Endothelial cell of umbilical vein (primary cell): ENCODE data around the gene MAN1A1. TPM values are rescaled to one million over a fixed set of nuclear protein-coding genes. Genes with fewer than 3 reads are reported as not detected.

Source experiments
- BruUV-seq: library from RNA; stranded (reverse); fragments of 400-500 nt; replicated peaks from 2 replicates; lab custom pipeline; 2021; lab: Mats Ljungman, UMichigan
- CTCF ChIA-PET: fragments of 300-600, 350-600 bp; sonication (Branson Sonifier 250); formaldehyde crosslinking; loops from one replicate; lab custom pipeline; 2021; ENCODE audit warnings: antibody characterized with exemption, inconsistent platforms; lab: Charles Lee
- POLR2A ChIA-PET: fragments of 300-600, 350-600 bp; sonication (Branson Sonifier 250); formaldehyde crosslinking; loops from one replicate; lab custom pipeline; 2021; ENCODE audit warnings: antibody characterized with exemption, inconsistent platforms; lab: Charles Lee
- DNase-seq: peaks from one replicate; pipeline ENCODE4 v3.0.0-alpha.2; 2011; ENCODE audit warnings: low read depth, low spot score
- FAIRE-seq: peaks from 2 replicates; lab custom pipeline; 2011; peaks lifted over from hg19 to GRCh38; lab: Jason Lieb, UNC
- H2AFZ ChIP-seq: 2 replicates; pipeline ENCODE4 v1.6.0; 2012; ENCODE audit warnings: low read depth, low read length, control low read depth, inconsistent platforms
- H3K27ac ChIP-seq: 2 replicates; pipeline ENCODE4 v1.5.1; 2011; ENCODE audit warnings: low read depth, mild to moderate bottlenecking, control low read depth, low read length, moderate library complexity; ENCODE audit not compliant: insufficient read depth
- H3K27me3 ChIP-seq, 2 experiments: 2 replicates each; pipeline versions ENCODE4 v1.6.0 to v1.6.1; 2011; ENCODE audit warnings: low read length in 2 of 2, mixed read lengths in 1 of 2; ENCODE audit not compliant: control insufficient read depth in 2 of 2, insufficient read depth in 2 of 2
- H3K36me3 ChIP-seq, 2 experiments: 2 replicates in 1 of 2; 3 replicates in 1 of 2; pipeline ENCODE4 v1.5.1; 2011; ENCODE audit warnings: low read length in 2 of 2, mild to moderate bottlenecking in 1 of 2, moderate library complexity in 1 of 2; ENCODE audit not compliant: control insufficient read depth in 2 of 2, insufficient read depth in 2 of 2; ENCODE audit errors: extremely low read depth in 1 of 2
- H3K4me1 ChIP-seq: 3 replicates; pipeline ENCODE4 v1.5.1; 2011; ENCODE audit warnings: mild to moderate bottlenecking, low read length; ENCODE audit not compliant: control insufficient read depth, insufficient read depth; ENCODE audit errors: extremely low read depth
- H3K4me2 ChIP-seq: 2 replicates; pipeline ENCODE4 v1.6.1; 2011; ENCODE audit warnings: low read length, control low read depth, mixed read lengths; ENCODE audit not compliant: insufficient read depth
- H3K4me3 ChIP-seq, 3 experiments: fragments of 200-600 bp in 1 of 3; sonication (generic), shearing (Covaris generic) in 1 of 3; replicated peaks in 1 of 3; 2 replicates each; pipeline ENCODE4 v1.5.1; 2011 to 2016; ENCODE audit warnings: control low read depth in 3 of 3, low read length in 3 of 3, mild to moderate bottlenecking in 2 of 3, inconsistent platforms in 1 of 3, low read depth in 1 of 3, moderate library complexity in 1 of 3; ENCODE audit not compliant: insufficient read depth in 1 of 3
- H3K79me2 ChIP-seq: 2 replicates; pipeline ENCODE4 v1.6.0; 2012; ENCODE audit warnings: low read length, inconsistent platforms; ENCODE audit not compliant: control insufficient read depth, insufficient read depth
- H3K9ac ChIP-seq: replicated peaks from 2 replicates; pipeline ENCODE3; 2011; ENCODE audit warnings: low read length, control low read depth; ENCODE audit not compliant: insufficient read depth; ENCODE audit errors: extremely low read depth
- H3K9me1 ChIP-seq: replicated peaks from 3 replicates; pipeline ENCODE4 v1.6.0; 2011; ENCODE audit warnings: mild to moderate bottlenecking, low read length; ENCODE audit not compliant: control insufficient read depth, insufficient read depth; ENCODE audit errors: extremely low read depth
- H3K9me3 ChIP-seq: replicated peaks from 2 replicates; pipeline ENCODE4 v1.5.1; 2012; ENCODE audit warnings: low read length, inconsistent platforms; ENCODE audit not compliant: control insufficient read depth, insufficient read depth
- H4K20me1 ChIP-seq: replicated peaks from 2 replicates; pipeline ENCODE3; 2011; ENCODE audit warnings: mild to moderate bottlenecking, low read length; ENCODE audit not compliant: control insufficient read depth, insufficient read depth; ENCODE audit errors: extremely low read depth
- EZH2 ChIP-seq: IDR thresholded peaks from 2 replicates; pipeline ENCODE4 v1.6.1; 2012; ENCODE audit warnings: borderline replicate concordance, low read depth, mild to moderate bottlenecking, moderate library complexity, low read length, inconsistent platforms; ENCODE audit not compliant: severe bottlenecking
- FOS ChIP-seq: IDR thresholded peaks from 2 replicates; pipeline ENCODE4 v1.6.1; 2011; ENCODE audit warnings: mild to moderate bottlenecking, low read length, moderate library complexity, borderline replicate concordance; ENCODE audit not compliant: insufficient read depth
- JUN ChIP-seq: IDR thresholded peaks from 2 replicates; pipeline ENCODE4 v1.6.1; 2011; ENCODE audit warnings: borderline replicate concordance, low read depth; ENCODE audit not compliant: insufficient read length, insufficient read depth
- MAX ChIP-seq: IDR thresholded peaks from 2 replicates; pipeline ENCODE4 v1.6.1; 2011; ENCODE audit not compliant: insufficient read depth, insufficient read length
- dilution Hi-C: fragments of 300-500 bp; cut with MboI; formaldehyde crosslinking; loops from one replicate; pipeline ENCODE4 v1.15.0; 2019; ENCODE audit warnings: low sequenced_read_pairs; ENCODE audit not compliant: extremely low pct_ligation_motif_present
- intact Hi-C: fragments of 100-400 bp; cut with micrococcal nuclease; formaldehyde crosslinking; loops from one replicate; pipeline ENCODE4 v1.10.0; 2022
- polyA plus RNA-seq, 4 experiments: library from polyadenylated mRNA; depleted of rRNA in 3 of 4; stranded (reverse) in 3 of 4; unstranded in 1 of 4; fragments of >200 nt; gene quantifications; 2 replicates each; pipeline versions ENCODE4 v1.2.1 to v1.2.3, GENCODE V29; 2011 to 2012; ENCODE audit warnings: missing spikeins in 1 of 4
- total RNA-seq: library from RNA; stranded (reverse); gene quantifications from 2 replicates; pipeline ENCODE4 v1.2.3, GENCODE V29; 2021
- TF ChIP-seq, protein P1 (sequence below), 2 donors: IDR thresholded peaks; 1 replicate in 1 of 2; 2 replicates in 1 of 2; pipeline ENCODE4 v1.5.1; 2011; ENCODE audit warnings: low read length in 2 of 2, mild to moderate bottlenecking in 2 of 2, moderate library complexity in 2 of 2, control low read depth in 1 of 2, inconsistent platforms in 1 of 2, low read depth in 1 of 2; ENCODE audit not compliant: insufficient read depth in 1 of 2; ENCODE audit errors: extremely low read depth in 1 of 2

Gene MAN1A1
- total and polyA plus RNA-seq, 2 donors (not counting 3 experiments of a cell fraction or from before 2014, with no cell fraction given), result 3.3 to 12.9 TPM

GRCh38 chr6:119257726-119258125 lies 91.8 kb downstream of the MAN1A1 start:
- no peak overlapping the region for H3K4me3 ChIP-seq
- no peaks in the 10 kb centered on the region for H4K20me1 ChIP-seq
- intact Hi-C loops (no loop called here), dilution Hi-C loops (no loop called here)
- no peaks in the 10 kb centered on the region for H3K27me3 ChIP-seq
- CTCF ChIA-PET, result no interaction called here
- no peak overlapping the region for H2AFZ ChIP-seq
- H3K36me3 ChIP-seq, result no peaks in the 10 kb centered on the region
- no peaks in the 10 kb centered on the region for H3K9me1 ChIP-seq
- BruUV-seq, result no TSS peak
- H3K9ac ChIP-seq, result no peak overlapping the region
- no peaks in the 10 kb centered on the region for H3K9me3 ChIP-seq
- H3K27ac ChIP-seq, result no peak overlapping the region
- POLR2A ChIA-PET, result no interaction called here
- no peaks in the 10 kb centered on the region for H3K79me2 ChIP-seq
- no peak for TF ChIP-seq MAX
- TF ChIP-seq, protein P1, sequence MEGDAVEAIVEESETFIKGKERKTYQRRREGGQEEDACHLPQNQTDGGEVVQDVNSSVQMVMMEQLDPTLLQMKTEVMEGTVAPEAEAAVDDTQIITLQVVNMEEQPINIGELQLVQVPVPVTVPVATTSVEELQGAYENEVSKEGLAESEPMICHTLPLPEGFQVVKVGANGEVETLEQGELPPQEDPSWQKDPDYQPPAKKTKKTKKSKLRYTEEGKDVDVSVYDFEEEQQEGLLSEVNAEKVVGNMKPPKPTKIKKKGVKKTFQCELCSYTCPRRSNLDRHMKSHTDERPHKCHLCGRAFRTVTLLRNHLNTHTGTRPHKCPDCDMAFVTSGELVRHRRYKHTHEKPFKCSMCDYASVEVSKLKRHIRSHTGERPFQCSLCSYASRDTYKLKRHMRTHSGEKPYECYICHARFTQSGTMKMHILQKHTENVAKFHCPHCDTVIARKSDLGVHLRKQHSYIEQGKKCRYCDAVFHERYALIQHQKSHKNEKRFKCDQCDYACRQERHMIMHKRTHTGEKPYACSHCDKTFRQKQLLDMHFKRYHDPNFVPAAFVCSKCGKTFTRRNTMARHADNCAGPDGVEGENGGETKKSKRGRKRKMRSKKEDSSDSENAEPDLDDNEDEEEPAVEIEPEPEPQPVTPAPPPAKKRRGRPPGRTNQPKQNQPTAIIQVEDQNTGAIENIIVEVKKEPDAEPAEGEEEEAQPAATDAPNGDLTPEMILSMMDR (IDR thresholded peaks at IDR 0.05; ENCODE audit: extremely low read depth in 1 of 2, insufficient read depth in 1 of 2, low read depth in 1 of 2, low read length in 2 of 2), result no peak
- no peak for TF ChIP-seq EZH2
- no peak for TF ChIP-seq FOS
- no peak for TF ChIP-seq JUN
- FAIRE-seq, result no peak
- H3K4me1 ChIP-seq, result no peaks in the 10 kb centered on the region
- no peak overlapping the region for H3K4me2 ChIP-seq
- DNase-seq, result no peak
